ENCODE data around the gene ZNF451. TPM values are rescaled to one million over a fixed set of nuclear protein-coding genes. Genes with fewer than 3 reads are reported as not detected.
"Not testable (repeated sequence)": the region's sequence is repeated elsewhere in the genome, so short reads cannot be mapped to it uniquely, and the experiment has no call there.

The ZNF451 gene
- total RNA-seq, 2 experiments from 2014 or later, result 38.2 to 41.4 TPM

DNA sequence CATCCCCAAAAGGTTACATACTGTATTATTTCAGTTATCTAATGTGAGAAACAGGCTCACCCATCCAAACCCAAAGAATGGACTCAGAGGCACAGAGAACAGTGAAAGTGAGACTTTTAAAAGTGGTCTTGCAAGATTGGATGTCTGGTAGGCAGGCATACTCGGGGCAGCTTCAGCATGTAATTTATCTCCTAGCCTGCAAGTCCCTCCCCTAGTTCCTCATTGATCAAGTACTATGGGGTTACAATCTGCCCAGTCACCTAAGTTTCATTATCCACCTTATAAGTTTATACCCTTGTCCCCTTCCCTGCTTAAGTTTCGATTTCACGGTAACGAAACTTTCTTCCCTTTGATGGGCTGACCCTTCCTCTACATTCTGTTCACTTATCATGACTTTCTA, 20.8 kb upstream of the ZNF451 start:
- no peak for DNase-seq
- Mint-ChIP-seq H3K4me3 (no peak overlapping the region), H3K4me1 (ENCODE audit: low read depth) (no peaks in the 10 kb centered on the region), H3K36me3 (peaks cover 3% of the 10 kb centered on the region), H3K27me3 (no peaks in the 10 kb centered on the region), H3K9me3 (no peaks in the 10 kb centered on the region), H3K27ac (no peak overlapping the region)
- POLR2A ChIA-PET, result no interaction called here
- intact Hi-C loops (cut with micrococcal nuclease), result no loop called here
- CTCF ChIA-PET, result no interaction called here

DNA sequence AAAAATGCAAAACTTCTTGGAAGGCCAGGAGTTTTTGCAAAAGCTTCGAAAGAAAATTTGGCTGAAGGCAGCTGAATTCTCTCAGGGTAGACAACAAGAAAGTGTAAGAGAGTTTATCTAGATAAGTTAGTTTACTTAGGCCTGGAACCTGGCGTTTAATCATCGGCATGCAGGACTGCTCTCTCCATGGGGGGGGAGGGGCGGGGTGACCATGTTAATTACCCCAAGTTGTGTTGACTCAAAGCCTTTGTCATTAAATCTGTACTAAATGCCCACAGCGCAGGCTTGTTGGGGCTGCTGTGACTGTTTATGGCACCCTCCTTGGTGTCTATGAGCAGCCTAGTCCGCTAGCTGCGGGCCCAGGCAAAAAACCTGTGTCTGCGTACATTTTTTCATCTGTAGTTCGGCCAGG, 20.1 kb upstream of the ZNF451 start:
- H3K9me3 Mint-ChIP-seq, result no peaks in the 10 kb centered on the region
- no peak overlapping the region for H3K27ac Mint-ChIP-seq
- no peak for DNase-seq
- no peaks in the 10 kb centered on the region for H3K4me1 Mint-ChIP-seq (ENCODE audit: low read depth)
- peaks cover 3% of the 10 kb centered on the region for H3K36me3 Mint-ChIP-seq
- CTCF ChIA-PET, result no interaction called here
- H3K4me3 Mint-ChIP-seq, result no peak overlapping the region
- no peaks in the 10 kb centered on the region for H3K27me3 Mint-ChIP-seq
- intact Hi-C loops (cut with micrococcal nuclease), result no loop called here
- POLR2A ChIA-PET, result no interaction called here

GRCh38 chr6:57072108-57072507, 17.9 kb upstream of the ZNF451 start:
- ChIA-PET CTCF (no interaction called here), POLR2A (no interaction called here)

GRCh38 chr6:57074383-57074782, 15.6 kb upstream of the ZNF451 start:
- DNase-seq, result no peak
- CTCF ChIA-PET, result no interaction called here

More at GRCh38 chr6:57072108-57072507, 17.9 kb upstream of the ZNF451 start:
- intact Hi-C loops (cut with micrococcal nuclease), result no loop called here
- no peak overlapping the region for H3K4me3 Mint-ChIP-seq
- H3K36me3 Mint-ChIP-seq, result peaks cover 3% of the 10 kb centered on the region
- H3K27me3 Mint-ChIP-seq, result no peaks in the 10 kb centered on the region
- no peak overlapping the region for H3K27ac Mint-ChIP-seq
- no peaks in the 10 kb centered on the region for H3K9me3 Mint-ChIP-seq
- no peaks in the 10 kb centered on the region for H3K4me1 Mint-ChIP-seq (ENCODE audit: low read depth)
- DNase-seq, result no peak

GRCh38 chr6:57075092-57075491, 14.9 kb upstream of the ZNF451 start:
- H3K36me3 Mint-ChIP-seq, result peaks cover 2% of the 10 kb centered on the region
- ChIA-PET POLR2A (no interaction called here), CTCF (no interaction called here)
- H3K27ac Mint-ChIP-seq, result no peak overlapping the region
- no peak for DNase-seq
- H3K27me3 Mint-ChIP-seq, result no peaks in the 10 kb centered on the region
- intact Hi-C loops (cut with micrococcal nuclease), result no loop called here
- H3K4me1 Mint-ChIP-seq (ENCODE audit: low read depth), result no peaks in the 10 kb centered on the region
- H3K4me3 Mint-ChIP-seq, result no peak overlapping the region
- no peaks in the 10 kb centered on the region for H3K9me3 Mint-ChIP-seq

More at GRCh38 chr6:57074383-57074782, 15.6 kb upstream of the ZNF451 start:
- Mint-ChIP-seq H3K36me3 (peaks cover 2% of the 10 kb centered on the region), H3K9me3 (no peaks in the 10 kb centered on the region), H3K4me3 (no peak overlapping the region), H3K27ac (no peak overlapping the region), H3K4me1 (ENCODE audit: low read depth) (no peaks in the 10 kb centered on the region), H3K27me3 (no peaks in the 10 kb centered on the region)
- POLR2A ChIA-PET, result interaction anchor here (0.5 kb wide), 1 partner anchor 8 kb away, joined by 4 read pairs; no protein-coding TSS in a partner anchor
- intact Hi-C loops (cut with micrococcal nuclease), result no loop called here

DNA sequence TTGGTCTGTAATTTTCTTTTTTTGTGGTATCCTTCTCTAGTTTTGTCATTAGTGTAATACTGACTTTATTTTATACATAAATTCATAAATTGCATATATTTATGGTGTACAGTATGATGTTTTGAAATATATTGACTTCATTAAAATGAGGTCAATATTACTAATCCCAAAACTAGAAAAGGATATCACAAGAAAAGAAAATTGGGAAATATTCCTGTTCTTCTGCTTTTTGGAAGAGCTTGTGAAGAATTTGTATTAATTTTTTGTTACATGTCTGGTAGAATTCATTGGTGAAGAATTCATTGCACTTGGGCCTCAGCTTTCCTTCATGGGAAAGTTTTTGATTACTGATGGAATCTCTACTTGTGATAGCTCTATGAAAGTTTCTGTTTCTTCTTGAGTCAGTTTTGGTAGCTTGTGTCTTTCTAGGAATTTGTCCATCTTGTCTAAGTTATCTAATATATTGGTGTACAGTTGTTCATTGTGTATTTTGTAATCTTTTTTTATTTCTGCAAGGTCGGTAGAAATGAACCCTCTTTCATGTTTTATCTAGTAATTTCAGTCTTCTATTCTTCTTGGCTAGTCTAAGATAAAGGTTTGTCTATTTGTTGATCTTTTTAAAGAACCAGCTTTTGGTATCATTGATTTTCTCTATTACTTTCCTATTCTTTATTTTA, 11.3 kb upstream of the ZNF451 start:
- intact Hi-C loops (cut with micrococcal nuclease), result no loop called here
- ChIA-PET POLR2A (no interaction called here), CTCF (no interaction called here)
- no peaks in the 10 kb centered on the region for H3K9me3 Mint-ChIP-seq
- H3K36me3 Mint-ChIP-seq, result peaks cover 10% of the 10 kb centered on the region
- no peaks in the 10 kb centered on the region for H3K4me1 Mint-ChIP-seq (ENCODE audit: low read depth)
- H3K27ac Mint-ChIP-seq, result no peak overlapping the region
- no peaks in the 10 kb centered on the region for H3K27me3 Mint-ChIP-seq
- H3K4me3 Mint-ChIP-seq, result no peak overlapping the region
- DNase-seq, result no peak

- Mint-ChIP-seq H3K9me3 (no peaks in the 10 kb centered on the region), H3K27ac (no peak overlapping the region), H3K4me1 (ENCODE audit: low read depth) (peaks cover 5% of the 10 kb centered on the region), H3K36me3 (peaks cover 6% of the 10 kb centered on the region), H3K4me3 (no peak overlapping the region), H3K27me3 (no peaks in the 10 kb centered on the region)
- intact Hi-C loops (cut with micrococcal nuclease), result loop anchor here (5.0 kb wide), 1 partner anchor 133 kb away; no protein-coding TSS in a partner anchor
- ChIA-PET CTCF (no interaction called here), POLR2A (no interaction called here)
- DNase-seq, result no peak
Observed at GRCh38 chr6:57085471-57085870, 4.5 kb upstream of the ZNF451 start.

- H3K9me3 Mint-ChIP-seq, result no peaks in the 10 kb centered on the region
- ChIA-PET POLR2A (no interaction called here), CTCF (interaction anchor here (0.7 kb wide), 1 partner anchor 111 kb away, joined by 4 read pairs; no protein-coding TSS in a partner anchor)
- no peak overlapping the region for H3K27ac Mint-ChIP-seq
- H3K4me1 Mint-ChIP-seq (ENCODE audit: low read depth), result peaks cover 12% of the 10 kb centered on the region
- intact Hi-C loops (cut with micrococcal nuclease), result loop anchor here (5.0 kb wide), 1 partner anchor 135 kb away; no protein-coding TSS in a partner anchor
- peaks cover 7% of the 10 kb centered on the region for H3K36me3 Mint-ChIP-seq
- no peak overlapping the region for H3K4me3 Mint-ChIP-seq
- no peak for DNase-seq
- H3K27me3 Mint-ChIP-seq, result no peaks in the 10 kb centered on the region
Observed at GRCh38 chr6:57086843-57087242, 3.1 kb upstream of the ZNF451 start.

- no peak overlapping the region for H3K27ac Mint-ChIP-seq
- no peaks in the 10 kb centered on the region for H3K9me3 Mint-ChIP-seq
- intact Hi-C loops (cut with micrococcal nuclease), result loop anchor here (2.0 to 5.0 kb wide), 2 partner anchors 135 to 136 kb away; partner anchors contain the start of gene RAB23
- H3K27me3 Mint-ChIP-seq, result no peaks in the 10 kb centered on the region
- H3K4me1 Mint-ChIP-seq (ENCODE audit: low read depth), result peaks cover 19% of the 10 kb centered on the region
- no peak overlapping the region for H3K4me3 Mint-ChIP-seq
- H3K36me3 Mint-ChIP-seq, result peaks cover 13% of the 10 kb centered on the region
- ChIA-PET POLR2A (no interaction called here), CTCF (no interaction called here)
- no peak for DNase-seq
Observed at GRCh38 chr6:57087916-57088315, 2.1 kb upstream of the ZNF451 start.

- Mint-ChIP-seq H3K9me3 (no peaks in the 10 kb centered on the region), H3K4me1 (ENCODE audit: low read depth) (peaks cover 28% of the 10 kb centered on the region), H3K36me3 (peaks cover 18% of the 10 kb centered on the region), H3K27me3 (no peaks in the 10 kb centered on the region), H3K4me3 (peak overlapping the region; percentile 85), H3K27ac (peak overlapping the region; percentile 92)
- DNase-seq, result no peak
- ChIA-PET POLR2A (interaction anchor here (0.9 to 1.2 kb wide), 4 partner anchors 43 to 228 kb away, joined by 3 to 11 read pairs (median 4); partner anchors contain the start of genes BAG2, KIAA1586 and PRIM2), CTCF (interaction anchor here (0.6 to 1.2 kb wide), 2 partner anchors 84 to 163 kb away, joined by 3 read pairs; no protein-coding TSS in a partner anchor)
- intact Hi-C loops (cut with micrococcal nuclease), result loop anchor here (1.0 to 5.0 kb wide), 5 partner anchors 43 to 137 kb away; partner anchors contain the start of genes BAG2, KIAA1586 and RAB23
Observed at GRCh38 chr6:57089265-57089664, 723 bp upstream of the ZNF451 start.

GRCh38 chr6:57090458-57091067, 575 bp downstream of the ZNF451 start:
- H3K27me3 Mint-ChIP-seq, H3K9me3 Mint-ChIP-seq, DNase-seq, H3K27ac Mint-ChIP-seq, POLR2A ChIA-PET, CTCF ChIA-PET: not testable (repeated sequence)
- H3K4me3 Mint-ChIP-seq, result peak overlapping the region; percentile 85
- peaks cover 32% of the 10 kb centered on the region for H3K4me1 Mint-ChIP-seq (ENCODE audit: low read depth)
- intact Hi-C loops (cut with micrococcal nuclease), result loop anchor here (1.0 kb wide), 1 partner anchor 227 kb away; the partner anchor contains the start of gene PRIM2
- H3K36me3 Mint-ChIP-seq, result peaks cover 20% of the 10 kb centered on the region

- Mint-ChIP-seq H3K4me1 (ENCODE audit: low read depth) (peaks cover 32% of the 10 kb centered on the region), H3K4me3 (peak overlapping the region; percentile 68), H3K36me3 (peaks cover 20% of the 10 kb centered on the region)
- H3K9me3 Mint-ChIP-seq; H3K27ac Mint-ChIP-seq; DNase-seq; CTCF ChIA-PET; intact Hi-C loops (cut with micrococcal nuclease); H3K27me3 Mint-ChIP-seq; POLR2A ChIA-PET: not testable (repeated sequence)
Observed at GRCh38 chr6:57091375-57091774, 1.4 kb downstream of the ZNF451 start.
